KBM-7 (cell line): Measurements from ENCODE around the gene CHM.
"Not testable (repeated sequence)": the region's sequence is repeated elsewhere in the genome, so short reads cannot be mapped to it uniquely, and the experiment has no call there.

ENCODE experiments used
- DNase-seq: peaks from one replicate; pipeline ENCODE4 v3.0.0-alpha.2; 2015
- in situ Hi-C: fragments of 300-500 bp; cut with MboI; formaldehyde crosslinking; loops from 2 replicates; pipeline ENCODE4 v1.14.3; 2020; ENCODE audit warnings: low sequenced_read_pairs, low pct_unique_long_range_greater_than_20kb, mixed read lengths

CHM gene

GRCh38 chrX:86002076-86002896 is 45.1 kb downstream of the CHM start:
- in situ Hi-C loops, result no loop called here
- DNase-seq, result peak; percentile 60

DNA sequence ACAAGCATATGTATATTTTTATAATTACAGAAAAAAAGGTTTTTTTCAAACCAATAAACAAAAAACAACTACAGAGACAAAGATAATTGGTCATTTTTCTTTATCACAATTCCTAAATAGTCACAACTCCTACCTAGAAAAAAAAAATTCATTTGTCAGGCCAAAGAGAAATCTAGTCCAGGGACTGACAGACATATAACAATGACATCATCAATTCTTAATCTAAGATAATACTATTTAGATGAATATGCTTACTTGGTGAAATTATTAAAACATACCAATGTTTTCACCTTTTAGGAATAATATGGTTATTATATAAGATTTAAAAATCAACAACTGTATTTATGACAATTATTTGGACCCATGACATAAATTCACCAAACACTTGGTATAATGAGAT is 48.4 kb downstream of the CHM start:
- no peak for DNase-seq
- in situ Hi-C loops, result no loop called here

- no peak for DNase-seq
- in situ Hi-C loops, result no loop called here
Measured at GRCh38 chrX:85996555-85996954, 50.8 kb downstream of the CHM start.

- in situ Hi-C loops, result no loop called here
- DNase-seq, result no peak
Measured at GRCh38 chrX:85995641-85996040, 51.7 kb downstream of the CHM start.

DNA sequence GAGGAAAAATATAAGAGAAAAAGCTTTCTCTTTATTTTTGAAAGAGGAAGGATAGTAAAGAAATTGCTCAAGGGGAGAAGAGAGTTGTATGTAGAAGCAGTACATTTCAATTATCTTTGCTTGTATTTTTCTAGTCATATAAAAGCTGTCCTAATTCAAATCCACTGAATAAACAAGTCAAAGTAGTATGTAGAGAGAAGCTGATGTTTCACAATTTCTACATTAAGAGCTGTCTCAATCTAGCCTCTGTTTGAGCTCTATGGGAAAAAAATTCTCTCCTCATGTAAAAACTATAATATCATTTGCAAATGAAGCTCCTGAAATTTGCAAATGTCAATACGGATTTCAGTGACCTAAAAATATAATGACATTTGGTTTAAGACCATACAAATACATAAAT is 52.6 kb downstream of the CHM start:
- in situ Hi-C loops, result no loop called here
- no peak for DNase-seq

- no peak for DNase-seq
- in situ Hi-C loops, result no loop called here
Measured at GRCh38 chrX:85994228-85994627, 53.1 kb downstream of the CHM start.

DNA sequence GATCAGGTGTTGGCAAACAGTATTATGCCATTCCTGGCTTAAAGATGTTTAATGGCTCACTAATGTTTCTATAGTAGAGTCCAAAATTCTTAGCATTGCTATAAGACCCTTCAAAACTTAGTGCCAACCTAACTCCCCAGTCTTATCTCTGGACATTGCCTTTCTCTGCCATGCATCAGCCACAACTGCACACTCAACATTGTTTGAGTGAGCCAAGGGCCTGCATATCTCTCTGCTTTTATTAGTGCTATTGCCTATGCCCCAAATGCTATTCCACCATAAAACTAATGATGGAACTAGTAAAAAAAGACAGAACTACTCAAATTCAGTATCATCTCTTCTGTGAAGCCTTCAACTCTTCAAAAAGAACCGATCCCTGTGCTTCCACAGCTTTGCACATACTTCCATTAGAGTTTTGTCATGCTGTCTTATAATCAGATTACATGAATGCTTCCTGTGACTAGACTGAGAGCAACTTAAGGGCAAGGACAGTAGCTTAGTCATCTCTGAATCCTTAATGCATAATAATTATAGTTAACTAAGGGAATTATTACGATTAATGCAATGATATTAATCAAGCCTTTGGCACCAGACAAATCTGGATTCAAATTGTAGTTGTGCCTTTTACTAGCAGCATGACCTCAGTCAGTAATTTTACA is 53.7 kb downstream of the CHM start:
- no peak for DNase-seq
- in situ Hi-C loops, result no loop called here

DNA sequence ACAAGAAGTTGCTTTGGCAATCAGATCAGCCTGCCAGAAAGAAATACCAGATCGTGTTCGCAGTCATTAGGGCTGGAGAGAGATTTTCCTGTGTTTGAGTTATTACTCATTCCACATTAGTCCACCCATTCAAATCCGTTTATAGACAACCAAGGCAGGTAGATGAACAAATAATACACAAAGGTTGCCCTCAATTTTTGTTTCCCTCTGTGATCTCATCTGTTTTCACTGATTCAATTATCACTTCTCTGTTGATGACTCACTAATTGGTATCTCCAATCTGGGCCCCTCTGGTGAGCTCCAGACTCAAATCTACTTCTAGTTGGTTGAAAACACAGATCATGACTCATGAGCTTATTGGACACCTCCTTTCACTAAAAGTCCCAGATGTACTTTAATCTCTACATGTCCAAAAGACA is 54.5 kb downstream of the CHM start:
- no peak for DNase-seq
- in situ Hi-C loops, result no loop called here

- in situ Hi-C loops, result no loop called here
- DNase-seq, result peak; percentile 41
Measured at GRCh38 chrX:85988353-85988752, 59.0 kb downstream of the CHM start.

GRCh38 chrX:85980286-85980685 is 67.1 kb downstream of the CHM start:
- in situ Hi-C loops, result no loop called here
- no peak for DNase-seq

- DNase-seq, result no peak
- in situ Hi-C loops, result no loop called here
Measured at GRCh38 chrX:85977218-85977617, 70.1 kb downstream of the CHM start.

- in situ Hi-C loops, DNase-seq: not testable (repeated sequence)
Measured at GRCh38 chrX:85972351-85972750, 75.0 kb downstream of the CHM start.

DNA sequence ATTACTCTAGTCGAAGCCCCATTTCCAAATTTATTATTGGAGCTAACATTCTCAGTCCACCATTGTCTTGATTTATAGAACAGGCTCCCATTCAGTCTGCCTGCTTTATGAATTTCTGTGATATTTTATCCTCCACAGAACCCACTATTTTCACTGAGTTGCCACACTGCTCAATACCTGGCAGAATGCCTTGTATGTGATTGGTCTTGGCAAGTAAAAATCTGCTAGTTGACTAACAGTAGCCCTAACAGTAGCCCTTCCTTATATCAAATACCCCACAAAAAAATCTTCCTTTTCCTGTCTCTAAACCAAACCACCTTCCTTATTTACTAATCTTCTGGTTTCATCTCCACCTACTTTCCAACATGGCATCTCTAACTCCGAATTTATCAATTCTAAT is 82.6 kb downstream of the CHM start:
- no peak for DNase-seq
- in situ Hi-C loops, result no loop called here

DNA sequence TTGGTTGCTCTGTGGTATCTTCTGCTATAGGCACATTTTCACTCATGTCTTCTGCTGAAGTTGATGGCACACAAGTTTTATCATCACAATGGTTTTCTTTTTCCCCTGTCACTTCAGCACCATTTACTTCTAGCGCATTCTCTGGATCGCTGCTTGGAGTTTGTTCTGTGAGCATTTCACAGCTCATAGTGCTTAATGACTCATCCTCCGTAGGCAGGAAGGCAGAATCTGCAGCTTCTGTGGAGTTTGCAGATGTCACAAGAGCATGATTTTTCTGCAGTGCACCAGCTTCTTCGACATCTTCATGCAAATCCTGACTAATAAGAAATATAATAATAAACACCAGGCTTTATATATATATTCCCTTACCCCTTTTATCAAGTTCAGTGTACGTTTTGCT is 83.6 kb downstream of the CHM start:
- in situ Hi-C loops, result no loop called here
- DNase-seq, result no peak

- in situ Hi-C loops, result no loop called here
- DNase-seq, result no peak
Measured at GRCh38 chrX:85955510-85955909, 91.8 kb downstream of the CHM start.

DNA sequence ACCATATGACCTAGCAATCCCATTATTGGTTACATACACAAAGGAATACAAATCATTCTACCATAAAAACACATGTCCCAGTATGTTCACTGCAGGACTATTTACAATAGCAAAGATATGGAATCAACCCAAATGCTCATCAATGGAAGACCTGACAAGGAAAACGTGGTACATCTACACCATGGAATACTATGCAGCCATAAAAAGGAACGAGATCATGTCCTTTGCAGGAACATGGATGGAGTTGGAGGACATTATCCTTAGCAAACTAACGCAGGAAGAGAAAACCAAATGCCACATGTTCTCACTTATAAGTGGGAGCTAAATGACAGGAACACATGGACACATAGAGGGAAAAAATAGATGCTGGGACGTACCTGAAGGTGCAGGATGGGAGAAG is 102.6 kb downstream of the CHM start:
- in situ Hi-C loops, DNase-seq: not testable (repeated sequence)

- DNase-seq, result no peak
Measured at GRCh38 chrX:85941275-85941674, 106.1 kb downstream of the CHM start.

GRCh38 chrX:85939942-85940341 is 107.4 kb downstream of the CHM start:
- DNase-seq, result peak; percentile 65
- in situ Hi-C loops, result not testable (repeated sequence)

More at GRCh38 chrX:85941275-85941674, 106.1 kb downstream of the CHM start:
- in situ Hi-C loops, result no loop called here

DNA sequence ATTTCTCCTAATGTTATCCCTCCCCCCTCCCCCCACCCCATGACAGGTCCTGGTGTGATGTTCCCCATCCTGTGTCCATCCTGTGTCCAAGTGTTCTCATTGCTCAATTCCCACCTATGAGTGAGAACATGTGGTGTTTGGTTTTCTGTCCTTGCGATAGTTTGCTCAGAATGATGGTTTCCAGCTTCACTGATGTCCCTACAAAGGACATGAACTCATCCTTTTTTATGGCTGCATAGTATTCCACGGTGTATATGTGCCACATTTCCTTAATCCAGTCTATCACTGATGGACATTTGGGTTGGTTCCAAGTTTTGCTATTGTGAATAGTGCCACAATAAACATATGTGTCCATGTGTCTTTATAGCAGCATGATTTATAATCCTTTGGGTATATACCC is 113.0 kb downstream of the CHM start:
- in situ Hi-C loops, DNase-seq: not testable (repeated sequence)

GRCh38 chrX:85930099-85930498 is 117.3 kb downstream of the CHM start:
- DNase-seq, result no peak
- in situ Hi-C loops, result no loop called here

DNA sequence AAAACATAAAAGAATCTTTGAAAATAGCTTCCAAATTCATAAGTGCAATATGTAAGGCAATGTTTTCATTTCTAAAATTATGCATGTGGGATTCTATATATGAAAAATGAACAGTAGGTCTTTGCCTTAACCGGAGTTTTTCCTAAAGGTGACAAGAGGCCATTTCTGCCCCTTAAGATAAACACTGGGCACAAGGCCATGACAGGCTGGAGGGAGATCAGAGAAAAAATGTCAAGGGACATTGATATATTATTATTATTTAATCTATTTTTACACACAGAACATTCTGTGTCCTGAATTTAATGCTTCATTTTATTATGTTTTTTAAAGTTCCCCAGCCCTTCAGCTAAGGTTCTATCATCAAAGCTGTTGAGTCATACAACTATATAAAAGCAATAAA is 118.8 kb downstream of the CHM start:
- no peak for DNase-seq
- in situ Hi-C loops, result no loop called here
